ENCODE measurements around the gene FAT2. TPM values are rescaled to one million over a fixed set of nuclear protein-coding genes. Genes with fewer than 3 reads are reported as not detected.

The FAT2 gene
- polyA plus RNA-seq, 3 donors = not detected

DNA sequence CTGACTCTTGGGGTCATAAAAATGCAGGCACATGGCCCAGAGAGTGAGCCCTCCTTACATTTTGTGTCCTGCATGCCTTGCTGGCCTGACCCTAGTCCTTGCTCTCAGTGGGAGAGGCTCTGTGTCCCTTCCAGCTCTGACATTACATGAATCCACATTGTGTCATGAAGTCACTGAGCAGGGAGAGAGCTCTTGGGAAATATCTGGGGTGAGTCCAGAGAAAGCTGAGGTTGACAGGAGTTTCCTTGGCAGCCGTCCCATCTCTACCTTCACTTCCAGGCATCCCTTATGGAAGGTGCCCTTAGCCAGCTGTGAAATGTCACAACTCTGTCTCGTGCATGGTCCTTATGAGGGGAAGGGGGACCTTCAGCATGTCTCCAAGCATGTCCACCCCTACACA lies 41.0 kb downstream of the FAT2 start:
- Mint-ChIP-seq H3K4me3 (no peak overlapping the region), H3K9me3 (peaks cover 0 to 2% (median 0%) of the 10 kb centered on the region in 7 donors), H3K27ac (no peak overlapping the region), H3K4me1 (no peaks in the 10 kb centered on the region), H3K27me3 (ENCODE audit: low read depth in 3 of 3) (peaks cover 2 to 6% (median 3%) of the 10 kb centered on the region in 3 donors), H3K36me3 (no peaks in the 10 kb centered on the region)
- H3K27ac ChIP-seq (ENCODE audit: low read depth in 1 of 2, low read length in 2 of 2) = no peak overlapping the region
- no peaks in the 10 kb centered on the region for H3K79me2 ChIP-seq (ENCODE audit: insufficient read depth, low read length)
- no peaks in the 10 kb centered on the region for H3K4me1 ChIP-seq (ENCODE audit: control insufficient read depth in 1 of 2, insufficient read depth in 2 of 2, low read length in 2 of 2)
- H3K9ac ChIP-seq (ENCODE audit: insufficient read depth, low read length, poor library complexity, severe bottlenecking) = no peak overlapping the region
- intact Hi-C loops (cut with micrococcal nuclease) = no loop called here
- no peak overlapping the region for H3K4me3 ChIP-seq (replicated peaks in 1 of 3; ENCODE audit: low read depth in 2 of 3, low read length in 3 of 3)
- H3K36me3 ChIP-seq (replicated peaks in 1 of 2; ENCODE audit: control insufficient read depth in 1 of 2, insufficient read depth in 2 of 2, low read length in 2 of 2) = no peaks in the 10 kb centered on the region
- no CpG with 5 or more reads among the region's 2 CpGs for WGBS (ENCODE audit: insufficient coverage)
- H2AFZ ChIP-seq (ENCODE audit: insufficient read depth, low read depth, low read length, poor library complexity, severe bottlenecking) = no peak overlapping the region
- TF ChIP-seq, protein P1, sequence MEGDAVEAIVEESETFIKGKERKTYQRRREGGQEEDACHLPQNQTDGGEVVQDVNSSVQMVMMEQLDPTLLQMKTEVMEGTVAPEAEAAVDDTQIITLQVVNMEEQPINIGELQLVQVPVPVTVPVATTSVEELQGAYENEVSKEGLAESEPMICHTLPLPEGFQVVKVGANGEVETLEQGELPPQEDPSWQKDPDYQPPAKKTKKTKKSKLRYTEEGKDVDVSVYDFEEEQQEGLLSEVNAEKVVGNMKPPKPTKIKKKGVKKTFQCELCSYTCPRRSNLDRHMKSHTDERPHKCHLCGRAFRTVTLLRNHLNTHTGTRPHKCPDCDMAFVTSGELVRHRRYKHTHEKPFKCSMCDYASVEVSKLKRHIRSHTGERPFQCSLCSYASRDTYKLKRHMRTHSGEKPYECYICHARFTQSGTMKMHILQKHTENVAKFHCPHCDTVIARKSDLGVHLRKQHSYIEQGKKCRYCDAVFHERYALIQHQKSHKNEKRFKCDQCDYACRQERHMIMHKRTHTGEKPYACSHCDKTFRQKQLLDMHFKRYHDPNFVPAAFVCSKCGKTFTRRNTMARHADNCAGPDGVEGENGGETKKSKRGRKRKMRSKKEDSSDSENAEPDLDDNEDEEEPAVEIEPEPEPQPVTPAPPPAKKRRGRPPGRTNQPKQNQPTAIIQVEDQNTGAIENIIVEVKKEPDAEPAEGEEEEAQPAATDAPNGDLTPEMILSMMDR (IDR thresholded peaks at IDR 0.05) = no peak
- DNase-seq = no peak
- no peak overlapping the region for H3K4me2 ChIP-seq (replicated peaks; ENCODE audit: extremely low read depth, low read length, poor library complexity, severe bottlenecking)
- H4K20me1 ChIP-seq (ENCODE audit: insufficient read depth, low read length) = no peaks in the 10 kb centered on the region
- no peaks in the 10 kb centered on the region for H3K27me3 ChIP-seq (ENCODE audit: control insufficient read depth in 2 of 2, insufficient read depth in 2 of 2, low read length in 2 of 2)
- no peaks in the 10 kb centered on the region for H3K9me3 ChIP-seq (replicated peaks in 1 of 2; ENCODE audit: control insufficient read depth in 1 of 2, insufficient read depth in 1 of 2, low read length in 2 of 2)

- Histone ChIP-seq H3K9me3 (replicated peaks in 1 of 2; ENCODE audit: control insufficient read depth in 1 of 2, insufficient read depth in 1 of 2, low read length in 2 of 2) (no peaks in the 10 kb centered on the region), H3K27ac (ENCODE audit: low read depth in 1 of 2, low read length in 2 of 2) (no peak overlapping the region), H3K27me3 (ENCODE audit: control insufficient read depth in 2 of 2, insufficient read depth in 2 of 2, low read length in 2 of 2) (no peaks in the 10 kb centered on the region), H3K4me3 (replicated peaks in 1 of 3; ENCODE audit: low read depth in 2 of 3, low read length in 3 of 3) (no peak overlapping the region), H3K9ac (ENCODE audit: insufficient read depth, low read length, poor library complexity, severe bottlenecking) (no peak overlapping the region), H3K36me3 (replicated peaks in 1 of 2; ENCODE audit: control insufficient read depth in 1 of 2, insufficient read depth in 2 of 2, low read length in 2 of 2) (no peaks in the 10 kb centered on the region), H3K79me2 (ENCODE audit: insufficient read depth, low read length) (no peaks in the 10 kb centered on the region), H2AFZ (ENCODE audit: insufficient read depth, low read depth, low read length, poor library complexity, severe bottlenecking) (no peak overlapping the region), H3K4me2 (replicated peaks; ENCODE audit: extremely low read depth, low read length, poor library complexity, severe bottlenecking) (no peak overlapping the region), H3K4me1 (ENCODE audit: control insufficient read depth in 1 of 2, insufficient read depth in 2 of 2, low read length in 2 of 2) (no peaks in the 10 kb centered on the region), H4K20me1 (ENCODE audit: insufficient read depth, low read length) (no peaks in the 10 kb centered on the region)
- Mint-ChIP-seq H3K9me3 (peaks cover 0 to 2% (median 0%) of the 10 kb centered on the region in 7 donors), H3K27me3 (ENCODE audit: low read depth in 3 of 3) (peaks cover 3 to 6% (median 4%) of the 10 kb centered on the region in 3 donors), H3K4me3 (no peak overlapping the region), H3K36me3 (no peaks in the 10 kb centered on the region), H3K4me1 (no peaks in the 10 kb centered on the region), H3K27ac (no peak overlapping the region)
- WGBS (ENCODE audit: insufficient coverage) = 100% methylated on average over 1 of the region's 2 CpGs
- TF ChIP-seq, protein P1 (IDR thresholded peaks at IDR 0.05) = no peak
- no peak for DNase-seq
- intact Hi-C loops (cut with micrococcal nuclease) = no loop called here
These were observed 41.4 kb downstream of the FAT2 start for GRCh38 chr5:151549713-151550112.
